Measurements from ENCODE around the gene FAM53A.

The FAM53A gene

DNA sequence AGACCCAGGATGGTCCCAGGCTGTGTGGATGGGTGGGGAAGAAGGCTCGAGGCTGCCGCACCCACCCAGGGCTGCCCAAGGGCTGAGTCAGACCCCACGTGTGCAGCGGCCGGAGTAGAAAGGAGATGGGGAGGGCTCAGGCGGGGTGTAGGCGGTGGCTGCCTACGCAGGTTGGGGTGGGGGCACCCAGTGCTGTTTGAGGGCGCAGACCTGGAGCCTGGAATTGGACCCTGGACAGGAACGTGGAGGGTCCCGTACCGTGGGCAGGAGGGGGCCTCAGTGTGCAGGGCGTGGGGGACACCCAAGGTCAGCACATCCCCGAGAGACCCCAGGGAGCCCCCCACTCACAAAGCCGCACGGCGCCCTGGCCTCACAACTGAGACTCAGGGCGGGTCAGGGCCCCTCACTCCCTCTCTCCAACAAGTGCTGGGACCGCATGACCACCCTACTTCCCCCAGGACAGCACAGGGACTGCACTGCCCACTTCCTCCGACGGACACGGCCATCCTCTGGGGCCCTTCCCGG, 79.9 kb downstream of the FAM53A start:
- DNase-seq (ENCODE audit: low read depth in 3 of 3), result no peak

DNA sequence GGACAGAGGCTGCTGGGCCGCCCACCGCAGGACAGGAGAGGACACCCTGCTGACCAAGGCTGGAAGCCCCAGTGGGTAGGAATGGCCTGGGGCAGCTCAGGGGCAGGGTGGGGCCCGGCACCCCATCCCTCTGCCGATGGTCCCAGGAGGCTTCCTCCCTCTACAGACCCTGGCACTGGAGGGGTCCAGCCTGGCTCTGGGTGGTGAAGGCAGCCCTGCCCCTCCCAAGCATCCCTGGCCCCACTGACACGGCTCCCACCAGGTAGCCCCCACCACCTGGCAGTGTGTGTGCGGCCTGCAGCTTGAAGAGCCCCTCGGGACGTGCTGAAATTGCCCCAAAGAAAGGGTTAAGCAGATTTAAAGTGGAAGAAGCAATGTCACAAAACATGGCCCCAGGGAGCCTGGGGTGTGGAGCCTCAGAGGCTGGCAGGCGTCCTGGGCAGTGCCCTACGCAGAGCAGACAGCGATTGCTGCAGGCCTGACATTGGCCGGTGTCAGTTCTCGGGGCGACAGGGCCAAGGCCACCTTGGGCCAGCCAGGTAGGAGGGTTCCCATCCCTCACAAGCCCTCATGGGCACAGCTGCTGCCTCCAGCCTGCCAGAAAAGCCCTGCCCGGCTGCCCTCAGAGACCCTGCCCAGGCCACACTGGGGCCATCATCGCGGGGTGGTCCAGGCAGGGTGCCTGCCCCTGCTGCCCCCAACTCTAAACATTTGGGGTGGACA, 80.5 kb downstream of the FAM53A start:
- DNase-seq (ENCODE audit: low read depth in 3 of 3), result no peak

DNA sequence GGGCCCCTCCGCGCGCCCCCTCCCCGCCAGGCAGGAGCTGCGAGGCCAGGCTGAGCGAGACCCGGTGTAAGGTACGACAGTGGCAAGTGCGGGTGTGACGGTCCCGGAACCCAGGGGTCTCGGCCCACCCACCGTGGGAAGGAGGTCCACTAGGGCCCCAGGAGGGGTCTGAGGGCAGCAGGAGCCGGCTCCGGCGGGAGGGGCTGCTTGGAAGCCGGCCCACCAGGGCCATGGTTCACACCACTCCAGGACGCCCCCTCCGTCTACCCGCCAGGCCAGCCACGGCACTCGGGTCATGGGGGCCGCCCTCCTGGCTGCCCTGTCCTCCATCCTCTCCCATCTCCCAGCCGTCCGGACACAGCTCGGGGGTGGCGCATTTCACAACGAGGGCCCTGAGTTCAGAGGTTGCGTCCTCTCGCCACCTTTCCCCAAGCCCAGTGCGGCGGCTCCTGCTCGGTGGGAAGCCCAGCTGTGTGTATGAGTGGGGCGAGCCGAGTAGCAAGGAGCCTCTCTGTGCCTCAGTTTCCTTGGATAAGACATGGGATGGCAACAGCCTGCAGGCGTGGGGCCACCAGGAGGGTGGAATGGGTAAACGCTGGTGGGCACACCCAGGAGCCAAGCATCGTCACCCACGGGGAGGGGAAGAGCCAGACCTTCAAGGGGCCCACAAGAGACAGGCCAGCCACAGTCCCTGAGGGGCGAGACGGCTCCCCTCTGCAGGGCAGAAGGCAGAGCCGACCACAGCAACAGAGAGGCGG, 81.3 kb downstream of the FAM53A start:
- DNase-seq (ENCODE audit: low read depth in 3 of 3), result no peak

DNA sequence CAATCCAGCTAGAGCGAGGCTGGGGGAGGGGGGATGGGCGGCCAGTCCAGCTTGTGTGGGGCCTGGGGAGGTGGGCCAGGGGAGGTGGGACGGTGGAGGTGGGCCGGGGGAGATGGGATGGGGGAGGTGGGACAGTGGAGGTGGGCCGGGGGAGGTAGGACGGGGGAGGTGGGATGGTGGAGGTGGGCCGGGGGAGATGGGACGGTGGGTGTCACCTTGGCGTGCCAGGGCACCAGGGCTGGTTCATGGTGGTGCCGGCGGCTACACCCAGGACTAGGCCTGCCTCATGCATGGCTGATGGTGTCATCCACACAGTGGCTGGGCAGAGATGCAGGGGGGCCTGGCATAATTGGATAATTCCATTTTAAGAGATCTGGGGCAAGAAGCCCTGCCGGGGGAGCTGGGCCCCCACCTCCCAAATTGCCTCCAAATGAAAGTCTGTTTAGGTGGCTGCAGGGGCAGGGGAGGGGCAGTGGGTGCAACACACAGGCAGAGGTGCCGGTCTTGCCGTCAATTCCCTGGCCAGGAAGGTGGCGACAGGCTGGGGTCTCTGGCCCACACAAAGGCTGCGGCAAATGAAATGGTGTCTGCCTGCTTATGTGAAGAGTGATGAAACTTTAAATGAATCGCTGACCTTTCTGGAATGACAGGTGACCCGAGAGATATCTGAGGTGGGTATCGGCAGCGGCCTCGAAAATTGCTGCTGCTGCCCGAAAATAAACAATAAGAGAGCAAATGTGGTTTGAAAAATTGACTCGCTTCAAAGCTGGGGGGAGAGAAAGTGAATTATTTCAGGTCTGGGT, 82.1 kb downstream of the FAM53A start:
- no peak for DNase-seq (ENCODE audit: low read depth in 3 of 3)

DNA sequence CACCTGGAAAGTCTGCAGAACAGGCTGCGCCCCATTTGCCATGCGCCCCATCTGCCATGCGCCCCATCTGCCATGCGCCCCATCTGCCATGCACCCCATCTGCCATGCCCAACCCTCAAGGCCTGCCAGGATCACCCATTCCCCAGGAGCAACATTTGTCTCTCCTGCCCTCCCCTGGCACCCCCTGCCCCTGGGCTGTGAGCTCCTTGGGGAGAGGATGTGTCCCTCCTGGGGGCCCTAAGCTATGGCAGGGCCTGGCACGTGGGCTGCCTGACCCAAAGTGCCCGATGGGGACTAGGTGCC, 82.6 kb downstream of the FAM53A start:
- DNase-seq (ENCODE audit: low read depth in 3 of 3), result no peak

GRCh38 chr4:1600811-1601532, 83.1 kb downstream of the FAM53A start:
- no peak for DNase-seq (ENCODE audit: low read depth in 3 of 3)

DNA sequence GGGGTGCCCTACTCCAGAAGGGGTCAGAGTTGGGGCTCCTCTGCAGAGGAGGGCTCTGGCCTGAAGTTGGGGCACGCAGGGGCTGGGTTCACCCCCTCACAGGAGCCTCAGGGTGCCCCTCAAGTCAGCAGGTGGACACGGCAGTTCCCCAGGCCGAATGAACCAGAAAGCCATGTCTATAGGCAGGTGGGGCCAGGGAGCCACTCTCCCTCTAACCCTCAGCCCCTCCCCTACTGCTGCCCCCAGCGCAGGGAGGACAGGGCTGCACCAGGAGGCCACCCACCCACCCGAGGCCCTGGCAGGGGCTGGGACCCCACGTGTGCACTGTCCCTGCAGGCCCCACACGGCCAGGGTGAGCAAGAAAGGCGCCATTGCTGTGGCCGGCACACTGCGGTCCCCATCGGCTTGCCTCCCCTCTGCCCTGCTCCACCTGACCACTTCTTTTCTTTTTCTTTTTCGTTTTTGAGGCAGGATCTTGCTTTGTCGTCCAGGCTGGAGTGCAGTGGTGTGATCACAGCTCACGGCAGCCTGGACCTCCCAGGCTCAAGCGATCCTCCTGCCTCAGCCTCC, 83.8 kb downstream of the FAM53A start:
- DNase-seq (ENCODE audit: low read depth in 3 of 3), result no peak

DNA sequence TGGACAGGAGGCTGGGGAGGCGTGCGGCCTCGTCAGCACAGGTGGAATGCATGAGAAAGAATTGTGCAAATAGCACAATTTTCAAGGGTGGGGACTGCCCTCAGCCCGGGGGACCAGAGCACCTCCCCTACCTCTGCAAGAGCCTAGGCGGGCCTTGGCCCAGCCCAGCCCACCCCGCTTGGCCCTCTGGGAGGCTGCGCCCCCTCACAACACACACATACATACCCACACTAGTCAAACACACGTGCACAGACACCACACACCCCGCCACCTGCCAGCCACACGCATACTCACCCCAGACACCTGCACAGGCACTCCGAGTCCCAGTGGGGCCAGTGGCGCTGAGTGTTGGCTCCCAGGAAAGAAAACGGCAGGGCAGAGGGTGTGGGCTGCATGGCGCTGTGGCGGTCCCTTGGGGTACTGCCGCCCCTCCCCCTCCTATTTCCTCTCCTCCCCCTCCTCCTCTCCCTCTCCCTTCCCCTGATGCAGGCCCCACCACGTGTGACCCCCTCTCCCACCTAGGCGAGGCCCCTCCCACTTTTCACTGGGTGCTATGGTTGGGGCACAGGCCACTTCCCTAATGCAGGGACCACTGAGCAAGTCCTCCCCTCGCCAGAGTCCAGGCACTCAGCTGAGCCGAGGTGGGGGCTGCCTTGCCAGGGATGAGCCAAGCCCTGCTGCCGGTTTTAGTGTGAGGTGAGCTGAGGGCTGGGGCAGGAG, 84.5 kb downstream of the FAM53A start:
- DNase-seq (ENCODE audit: low read depth in 3 of 3), result no peak

- DNase-seq (ENCODE audit: low read depth in 3 of 3), result no peak
Measured at GRCh38 chr4:1599026-1599481, 85.1 kb downstream of the FAM53A start.

GRCh38 chr4:1598206-1599025, 85.7 kb downstream of the FAM53A start:
- no peak for DNase-seq (ENCODE audit: low read depth in 3 of 3)

DNA sequence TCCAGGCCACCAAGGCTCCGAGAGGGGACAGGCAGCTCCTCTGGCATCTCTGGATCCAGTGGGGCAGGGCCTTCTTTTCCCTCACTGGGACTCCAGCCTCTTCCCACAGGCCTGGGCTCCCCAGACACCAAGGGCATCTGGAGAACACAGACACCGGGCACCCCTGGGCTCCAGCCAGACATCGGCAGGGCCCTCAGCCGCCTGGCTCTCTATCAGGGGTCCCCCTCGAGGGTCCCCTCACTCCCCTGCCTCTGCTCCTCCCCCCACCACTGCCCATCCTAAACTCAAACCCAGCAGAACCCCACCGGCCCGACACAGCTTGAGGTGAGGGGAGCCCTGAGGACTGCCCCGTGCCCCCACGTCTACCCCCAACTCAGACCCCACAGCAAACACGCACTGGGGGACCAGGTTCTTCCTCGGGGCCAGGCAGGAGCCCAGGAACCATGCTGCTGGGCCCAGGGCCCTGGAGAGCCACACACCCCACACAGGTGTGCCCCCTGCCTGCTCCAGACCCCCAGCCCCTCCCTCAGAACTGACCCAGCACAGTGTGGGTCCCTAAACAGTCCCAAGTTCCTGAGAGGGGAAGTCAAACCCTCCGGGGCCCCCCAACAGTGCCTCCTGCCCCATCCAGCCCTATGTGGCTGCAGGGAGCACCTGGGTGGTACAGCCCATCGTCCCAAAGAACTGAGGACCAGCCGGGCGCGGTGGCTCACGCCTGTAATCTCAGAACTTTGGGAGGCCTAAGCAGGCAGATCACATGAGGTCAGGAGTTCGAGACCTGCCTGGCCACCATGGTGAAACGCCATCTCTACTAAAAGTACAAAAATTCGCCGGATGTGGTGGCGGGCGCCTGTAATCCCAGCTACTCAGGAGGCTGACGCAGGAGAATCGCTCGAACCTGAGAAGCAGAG, 86.8 kb downstream of the FAM53A start:
- DNase-seq (ENCODE audit: low read depth in 3 of 3), result no peak

- no peak for DNase-seq (ENCODE audit: low read depth in 3 of 3)
Measured at GRCh38 chr4:1596393-1596792, 87.7 kb downstream of the FAM53A start.

DNA sequence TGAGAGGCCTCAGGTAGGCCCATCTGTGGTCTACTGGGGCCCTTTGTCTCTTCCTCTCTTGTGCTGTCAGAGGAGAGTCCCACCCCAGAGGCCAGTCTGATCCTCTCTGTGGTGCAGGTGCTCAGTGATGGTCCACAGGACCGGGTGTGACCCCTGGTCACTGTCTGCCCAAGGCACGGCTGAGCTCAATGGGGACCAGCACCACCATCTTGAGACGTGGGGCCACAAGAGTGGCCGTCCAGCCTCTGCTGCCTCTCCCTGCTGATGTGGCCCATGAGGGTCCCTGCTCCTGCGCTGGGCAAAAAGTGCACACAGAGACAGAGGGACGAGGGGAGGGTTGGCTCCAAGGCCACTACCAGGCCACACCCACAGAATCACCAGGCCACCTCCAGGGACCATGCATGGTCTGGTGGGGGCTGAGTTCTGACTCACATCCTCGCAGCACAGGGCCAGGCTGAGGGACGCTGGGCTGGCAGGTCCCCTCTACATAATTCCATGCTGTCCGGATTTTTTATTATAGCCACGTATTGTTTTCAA, 88.3 kb downstream of the FAM53A start:
- no peak for DNase-seq (ENCODE audit: low read depth in 3 of 3)

GRCh38 chr4:1594871-1595788, 89.0 kb downstream of the FAM53A start:
- DNase-seq (ENCODE audit: low read depth in 3 of 3), result no peak

DNA sequence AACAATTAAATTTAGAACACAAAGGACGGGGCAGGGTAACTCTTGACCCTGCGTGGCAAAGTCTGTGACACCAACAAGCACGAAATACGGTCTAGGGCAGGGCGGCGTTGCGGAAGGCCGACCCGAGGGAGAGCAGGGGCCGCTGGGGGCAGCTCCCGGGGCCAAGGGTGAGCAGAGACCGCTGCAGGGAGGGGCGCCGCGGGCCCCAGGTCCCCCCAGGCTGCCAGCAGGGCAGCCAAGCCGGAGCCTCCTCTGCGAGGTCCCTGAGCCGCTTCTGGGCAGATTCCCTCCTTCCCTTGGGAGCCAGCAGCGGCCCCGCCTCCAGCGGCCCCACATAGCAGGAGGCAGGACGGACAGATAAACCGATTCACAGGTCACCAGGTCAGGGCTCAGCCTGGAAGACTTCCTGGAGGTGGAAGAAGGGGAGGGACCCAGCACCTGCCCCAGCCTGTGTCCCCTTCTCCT, 90.2 kb downstream of the FAM53A start:
- DNase-seq (ENCODE audit: low read depth in 3 of 3), result no peak

DNA sequence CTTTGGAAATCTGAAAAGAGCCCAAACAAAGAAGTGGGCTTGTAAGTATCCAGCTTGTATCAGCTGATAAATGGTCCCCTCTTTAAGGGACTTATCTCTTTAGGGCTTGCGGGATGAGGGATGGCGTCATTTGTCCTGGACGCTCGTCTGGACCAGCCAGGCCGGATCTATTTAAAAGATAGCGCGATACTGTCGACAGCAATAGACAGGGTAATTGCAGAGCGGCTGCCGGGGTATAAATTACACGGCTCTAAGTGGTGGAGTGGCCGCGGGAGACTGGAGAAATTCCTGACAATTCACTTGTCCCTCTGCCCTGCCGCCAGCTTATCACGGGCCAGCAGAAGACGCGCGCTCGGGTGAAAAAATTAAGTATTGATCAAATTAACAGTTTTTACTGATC, 90.7 kb downstream of the FAM53A start:
- no peak for DNase-seq (ENCODE audit: low read depth in 3 of 3)

DNA sequence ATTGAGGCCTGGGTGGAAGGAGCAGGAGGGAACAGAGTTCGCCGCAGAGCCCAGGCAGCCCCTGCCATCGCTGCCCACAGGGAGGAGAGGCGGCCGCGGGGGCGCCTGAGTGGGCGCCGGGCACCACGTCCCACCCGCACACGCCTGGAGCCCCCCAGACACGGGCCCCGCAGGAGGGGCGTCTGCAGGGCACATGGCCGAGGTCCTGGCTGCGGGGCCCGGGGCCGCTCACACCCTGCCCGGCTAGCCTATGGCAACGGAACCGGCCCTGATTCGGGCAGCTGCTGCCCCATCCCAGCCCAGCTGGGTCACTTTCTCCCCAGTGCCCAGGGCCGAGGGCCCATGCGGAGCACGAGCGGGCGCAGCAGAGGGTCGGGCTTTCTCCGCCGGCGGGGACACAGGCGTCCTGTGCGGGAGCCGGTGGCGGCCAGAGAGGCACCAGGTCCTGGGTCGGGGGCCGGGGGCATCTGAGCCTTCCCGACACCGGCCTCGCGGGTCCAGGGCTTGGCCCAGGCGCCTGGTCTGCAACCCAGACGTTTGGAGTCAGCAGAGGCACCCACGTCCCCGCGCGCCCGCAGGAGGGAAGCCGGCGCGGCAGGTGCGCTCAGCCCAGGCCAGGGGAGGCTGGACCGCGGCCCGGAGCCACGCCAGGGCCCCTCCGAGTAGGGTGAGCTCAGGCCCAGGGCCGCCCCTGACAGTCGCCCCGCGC, 91.2 kb downstream of the FAM53A start:
- no peak for DNase-seq (ENCODE audit: low read depth in 3 of 3)
